Stimulated activated CD4-positive, alpha-beta T cell treated with anti-CD3 and anti-CD28 coated beads, Interleukin-12 subunit alpha, Interleukin-12 subunit beta, amount 100 ng/mL, for 48 hours (primary cell): ENCODE results near the gene GRIN2A.

Experiments used
- DNase-seq, 3 donors: peaks; one replicate each; pipeline ENCODE4 v3.0.0-alpha.2; 2020; ENCODE audit warnings: low read depth in 2 of 3, low spot score in 1 of 3

Gene GRIN2A

GRCh38 chr16:10037751-10038150 lies 144.5 kb downstream of the GRIN2A start:
- no peak for DNase-seq

GRCh38 chr16:10036956-10037355 lies 145.3 kb downstream of the GRIN2A start:
- DNase-seq: no peak

GRCh38 chr16:10033556-10033955 lies 148.7 kb downstream of the GRIN2A start:
- no peak for DNase-seq

GRCh38 chr16:10031955-10032354 lies 150.3 kb downstream of the GRIN2A start:
- DNase-seq: no peak

GRCh38 chr16:10031473-10031872 lies 150.8 kb downstream of the GRIN2A start:
- no peak for DNase-seq

GRCh38 chr16:10028644-10029043 lies 153.6 kb downstream of the GRIN2A start:
- no peak for DNase-seq

GRCh38 chr16:10027553-10027952 lies 154.7 kb downstream of the GRIN2A start:
- DNase-seq: no peak

- DNase-seq: no peak
These were observed 155.6 kb downstream of the GRIN2A start for GRCh38 chr16:10026593-10026992.

GRCh38 chr16:10022098-10022497 lies 160.1 kb downstream of the GRIN2A start:
- DNase-seq: no peak

- DNase-seq: no peak
These were observed 161.4 kb downstream of the GRIN2A start for GRCh38 chr16:10020866-10021265.

GRCh38 chr16:10016752-10017151 lies 165.5 kb downstream of the GRIN2A start:
- no peak for DNase-seq

GRCh38 chr16:10015397-10015796 lies 166.8 kb downstream of the GRIN2A start:
- no peak for DNase-seq

GRCh38 chr16:10013774-10014173 lies 168.5 kb downstream of the GRIN2A start:
- no peak for DNase-seq

- no peak for DNase-seq
These were observed 168.9 kb downstream of the GRIN2A start for GRCh38 chr16:10013364-10013763.

- DNase-seq: no peak
These were observed 172.5 kb downstream of the GRIN2A start for GRCh38 chr16:10009684-10010083.

- no peak for DNase-seq
These were observed 178.7 kb downstream of the GRIN2A start for GRCh38 chr16:10003486-10003885.

GRCh38 chr16:10001258-10001775 lies 180.9 kb downstream of the GRIN2A start:
- DNase-seq: no peak

- no peak for DNase-seq
These were observed 186.0 kb downstream of the GRIN2A start for GRCh38 chr16:9996221-9996620.

GRCh38 chr16:9992441-9992840 lies 189.8 kb downstream of the GRIN2A start:
- no peak for DNase-seq

GRCh38 chr16:9980981-9981380 lies 201.2 kb downstream of the GRIN2A start:
- no peak for DNase-seq

GRCh38 chr16:9978160-9978725 lies 204.0 kb downstream of the GRIN2A start:
- no peak for DNase-seq

GRCh38 chr16:9977333-9977897 lies 204.8 kb downstream of the GRIN2A start:
- no peak for DNase-seq

- no peak for DNase-seq
These were observed 205.6 kb downstream of the GRIN2A start for GRCh38 chr16:9976601-9977000.
